IMR-90 (cell line): Measurements from ENCODE around the gene UTF1. TPM values are rescaled to one million over a fixed set of nuclear protein-coding genes. Genes with fewer than 3 reads are reported as not detected.

Experiments used
- ATAC-seq: fragments of 200-7000 bp; cut with Tn5 transposase; 2 replicates; pipeline ENCODE4 v1.9.1; 2020; ENCODE audit warnings: low read depth, mild to moderate bottlenecking, moderate library complexity
- BruUV-seq: library from RNA; stranded (reverse); fragments of 400-500 nt; replicated peaks from 2 replicates; lab custom pipeline; 2021; lab: Mats Ljungman, UMichigan
- CTCF ChIA-PET: fragments of 300-600 bp; formaldehyde crosslinking; extraction: SDS; loops from one replicate; lab custom pipeline; 2021; ENCODE audit warnings: antibody characterized with exemption; lab: Yijun Ruan, JAX
- POLR2A ChIA-PET: fragments of 300-600 bp; sonication (Branson Sonifier 250); formaldehyde crosslinking; loops from one replicate; lab custom pipeline; 2022; ENCODE audit warnings: antibody characterized with exemption; ENCODE audit not compliant: unreplicated experiment; lab: Charles Lee
- DNase-seq: peaks from one replicate; pipeline ENCODE4 v3.0.0; 2013
- H2AFZ ChIP-seq: replicated peaks from 2 replicates; pipeline ENCODE3; 2013; ENCODE audit warnings: low read length, mild to moderate bottlenecking; ENCODE audit not compliant: poor library complexity
- H2AK5ac ChIP-seq: 2 replicates; pipeline ENCODE4 v1.6.1; 2013; ENCODE audit warnings: low read depth, low read length, inconsistent platforms
- H2AK9ac ChIP-seq: replicated peaks from 2 replicates; pipeline ENCODE3; 2013; ENCODE audit warnings: mild to moderate bottlenecking, low read depth, low read length, moderate library complexity; ENCODE audit not compliant: poor library complexity
- H2BK120ac ChIP-seq: 2 replicates; pipeline ENCODE4 v1.6.1; 2013; ENCODE audit warnings: low read depth, low read length, inconsistent platforms
- H2BK15ac ChIP-seq: 3 replicates; pipeline ENCODE4 v1.6.1; 2013; ENCODE audit warnings: low read depth, low read length, inconsistent platforms
- H2BK20ac ChIP-seq: 2 replicates; pipeline ENCODE4 v1.6.1; 2013; ENCODE audit warnings: low read depth, mild to moderate bottlenecking, inconsistent platforms, low read length, moderate library complexity
- H2BK5ac ChIP-seq: 2 replicates; pipeline ENCODE4 v1.6.1; 2013; ENCODE audit warnings: mild to moderate bottlenecking, low read depth, low read length, inconsistent platforms; ENCODE audit not compliant: poor library complexity, severe bottlenecking
- H3K14ac ChIP-seq: replicated peaks from 2 replicates; pipeline ENCODE4 v1.6.1; 2013; ENCODE audit warnings: low read depth, low read length, inconsistent platforms
- H3K18ac ChIP-seq: 2 replicates; pipeline ENCODE4 v1.6.1; 2013; ENCODE audit warnings: low read depth, low read length, control low read depth
- H3K23ac ChIP-seq: 2 replicates; pipeline ENCODE4 v1.6.1; 2013; ENCODE audit warnings: low read depth, low read length, inconsistent platforms
- H3K27ac ChIP-seq: 2 replicates; pipeline ENCODE4 v1.5.1; 2013; ENCODE audit warnings: mild to moderate bottlenecking, control low read depth, low read length; ENCODE audit not compliant: insufficient read depth
- H3K27me3 ChIP-seq: 2 replicates; pipeline ENCODE4 v1.6.1; 2013; ENCODE audit warnings: low read length; ENCODE audit not compliant: control insufficient read depth, insufficient read depth
- H3K36me3 ChIP-seq: 2 replicates; pipeline ENCODE4 v1.6.1; 2013; ENCODE audit warnings: low read length, mixed read lengths; ENCODE audit not compliant: control insufficient read depth, insufficient read depth
- H3K4ac ChIP-seq: 2 replicates; pipeline ENCODE4 v1.6.1; 2013; ENCODE audit warnings: low read depth, low read length, inconsistent platforms
- H3K4me1 ChIP-seq: 2 replicates; pipeline ENCODE4 v1.6.1; 2013; ENCODE audit warnings: low read length, mixed read lengths; ENCODE audit not compliant: control insufficient read depth, insufficient read depth
- H3K4me2 ChIP-seq: 2 replicates; pipeline ENCODE4 v1.6.1; 2013; ENCODE audit warnings: low read depth, mild to moderate bottlenecking, control low read depth, low read length, moderate library complexity
- H3K4me3 ChIP-seq: 2 replicates; pipeline ENCODE4 v1.5.1; 2013; ENCODE audit warnings: low read depth, mild to moderate bottlenecking, control low read depth, low read length, moderate library complexity; ENCODE audit not compliant: insufficient read depth
- H3K56ac ChIP-seq: 2 replicates; pipeline ENCODE4 v1.6.1; 2013; ENCODE audit warnings: low read length, inconsistent platforms; ENCODE audit not compliant: insufficient read depth; ENCODE audit errors: extremely low read depth
- H3K79me1 ChIP-seq, 2 experiments: 2 replicates each; pipeline ENCODE4 v1.6.1; 2013; ENCODE audit warnings: low read length in 2 of 2, inconsistent platforms in 1 of 2, low read depth in 1 of 2
- H3K9ac ChIP-seq: 2 replicates; pipeline ENCODE4 v1.6.1; 2013; ENCODE audit warnings: low read depth, low read length, control low read depth
- H3K9me1 ChIP-seq: 2 replicates; pipeline ENCODE4 v1.6.1; 2013; ENCODE audit warnings: low read length, inconsistent platforms; ENCODE audit not compliant: insufficient read depth
- H3K9me3 ChIP-seq: 2 replicates; pipeline ENCODE4 v1.6.1; 2013; ENCODE audit warnings: low read length; ENCODE audit not compliant: control insufficient read depth, insufficient read depth
- H4K20me1 ChIP-seq: 2 replicates; pipeline ENCODE4 v1.6.1; 2013; ENCODE audit warnings: low read length, inconsistent platforms; ENCODE audit not compliant: insufficient read depth
- H4K5ac ChIP-seq: 2 replicates; pipeline ENCODE4 v1.6.1; 2013; ENCODE audit warnings: mild to moderate bottlenecking, low read depth, low read length, control low read depth
- H4K8ac ChIP-seq, 2 experiments: 2 replicates each; pipeline ENCODE4 v1.6.1; 2013; ENCODE audit warnings: low read depth in 2 of 2, low read length in 2 of 2, control low read depth in 1 of 2, inconsistent platforms in 1 of 2
- H4K91ac ChIP-seq: 2 replicates; pipeline ENCODE4 v1.6.1; 2013; ENCODE audit warnings: low read depth, low read length, inconsistent platforms; ENCODE audit not compliant: insufficient read depth
- CTCF ChIP-seq: conservative IDR thresholded peaks from 2 replicates; pipeline ENCODE4 v1.5.1; 2012; ENCODE audit warnings: mild to moderate bottlenecking, low read depth, low read length, improper control_type of control experiment
- ELK1 ChIP-seq: fragments of 150-350 bp; IDR thresholded peaks from 2 replicates; pipeline ENCODE4 v1.6.1; 2016; ENCODE audit warnings: low read depth, mild to moderate bottlenecking, low read length, moderate library complexity, borderline replicate concordance
- FOS ChIP-seq: fragments of 150-350 bp; IDR thresholded peaks from 2 replicates; pipeline ENCODE4 v1.6.1; 2016; ENCODE audit warnings: low read depth, low read length
- MAFK ChIP-seq: IDR thresholded peaks from 2 replicates; pipeline ENCODE4 v1.6.1; 2012; ENCODE audit warnings: low read depth, low read length, improper control_type of control experiment
- MAZ ChIP-seq: IDR thresholded peaks from 2 replicates; pipeline ENCODE4 v1.6.1; 2012; ENCODE audit warnings: low read depth, mild to moderate bottlenecking, low read length, improper control_type of control experiment, moderate library complexity, borderline replicate concordance
- NFE2L2 ChIP-seq: fragments of 150-350 bp; IDR thresholded peaks from 2 replicates; pipeline ENCODE4 v1.6.1; 2016; ENCODE audit warnings: low read depth, mild to moderate bottlenecking, low read length
- POLR2A ChIP-seq: IDR thresholded peaks from 2 replicates; pipeline ENCODE4 v1.6.1; 2012; ENCODE audit warnings: mild to moderate bottlenecking, low read depth, low read length
- RFX5 ChIP-seq: IDR thresholded peaks from 2 replicates; pipeline ENCODE4 v1.8.0; 2012; ENCODE audit warnings: low read depth, mild to moderate bottlenecking, low read length, moderate library complexity
- SMC3 ChIP-seq: fragments of 150-350 bp; IDR thresholded peaks from 2 replicates; pipeline ENCODE4 v1.6.1; 2016; ENCODE audit warnings: low read depth, mild to moderate bottlenecking, antibody characterized with exemption, low read length, moderate library complexity
- WGBS, 2 experiments: methylation state at CpG; one replicate each; pipeline versions ENCODE4 v1.1.5 to v1.1.7; 2013; ENCODE audit warnings: missing lambda C conversion rate in 2 of 2; ENCODE audit not compliant: insufficient read length in 1 of 2; ENCODE audit errors: extremely low coverage in 2 of 2; 5-methylcytosine and 5-hydroxymethylcytosine counted together
- dilution Hi-C: fragments of 300-500 bp; cut with HindIII; formaldehyde crosslinking; loops from one replicate; pipeline ENCODE4 v1.14.3; 2018; ENCODE audit warnings: low sequenced_read_pairs; ENCODE audit not compliant: unreplicated experiment
- in situ Hi-C: fragments of 300-500 bp; cut with MboI; formaldehyde crosslinking; loops from 3 replicates; pipeline ENCODE4 v1.14.3; 2019; ENCODE audit warnings: low sequenced_read_pairs, inconsistent platforms, mixed read lengths
- intact Hi-C: fragments of 100-400 bp; cut with micrococcal nuclease; formaldehyde crosslinking; loops from 2 replicates; pipeline ENCODE4 v1.10.0; 2022
- polyA plus RNA-seq, 3 experiments: library from polyadenylated mRNA; depleted of rRNA; stranded (reverse); fragments of >200 nt; gene quantifications; 2 replicates each; pipeline ENCODE4 v1.2.3, GENCODE V29; 2012; ENCODE audit warnings: low replicate concordance in 1 of 3
- total RNA-seq: library from RNA; depleted of rRNA; stranded (reverse); fragments of >200 nt; gene quantifications from 2 replicates; pipeline ENCODE4 v1.2.3, GENCODE V29; 2012

The UTF1 gene
- total and polyA plus RNA-seq, 2 of the 4 experiments (the other 2 are of a cell fraction), result not detected

DNA sequence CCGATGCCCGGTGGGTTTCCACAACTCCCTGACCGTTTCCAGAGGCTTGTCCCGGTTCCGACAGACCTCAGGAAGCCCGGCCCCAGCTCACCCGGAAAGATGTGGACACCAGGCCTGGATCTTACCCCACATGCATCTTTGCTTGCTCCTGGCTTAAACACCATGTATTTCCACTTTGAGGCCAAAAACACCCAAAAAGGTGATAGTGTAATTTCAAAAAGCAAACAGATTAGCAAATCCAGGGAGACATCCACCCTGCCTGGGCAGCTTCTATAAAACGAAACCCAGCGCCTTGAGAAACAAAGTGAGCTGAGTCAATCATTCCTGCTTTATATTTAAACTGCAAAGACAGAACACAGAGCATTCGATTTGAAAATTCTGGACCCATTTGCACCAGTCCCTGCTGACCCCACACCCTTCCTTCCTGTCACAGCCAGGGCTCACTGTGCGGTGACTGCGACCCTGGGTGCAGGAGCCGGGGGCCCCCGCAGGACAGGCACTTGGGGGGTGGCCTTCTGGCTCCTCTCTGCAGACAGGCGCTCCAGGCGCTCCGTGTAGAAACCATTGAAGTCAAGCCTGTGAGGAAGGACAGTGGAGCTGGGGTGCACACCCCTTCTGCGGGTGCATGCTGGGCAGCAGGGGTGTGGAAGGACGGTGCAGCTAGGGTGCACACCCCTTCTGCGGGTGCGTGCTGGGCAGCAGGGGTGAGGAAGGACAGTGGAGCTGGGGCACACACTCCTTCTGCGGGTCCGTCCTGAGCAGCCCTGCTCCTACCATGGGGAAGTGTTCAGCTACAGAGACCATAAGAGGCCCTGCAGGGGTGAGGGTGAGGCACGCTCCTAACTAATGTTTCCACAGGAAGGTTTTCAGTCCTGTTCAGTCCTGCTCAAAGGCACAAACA is 49.6 kb downstream of the UTF1 start:
- BruUV-seq, result no TSS peak
- H3K18ac ChIP-seq, result no peak overlapping the region
- H3K56ac ChIP-seq, result no peak overlapping the region
- H4K8ac ChIP-seq, result no peak overlapping the region
- H3K9me3 ChIP-seq, result no peaks in the 10 kb centered on the region
- H4K20me1 ChIP-seq, result peaks cover 7% of the 10 kb centered on the region; the same call in 1 of the 2 replicates
- H4K5ac ChIP-seq, result no peak overlapping the region
- ATAC-seq, result no peak
- no peak overlapping the region for H3K14ac ChIP-seq
- no peak overlapping the region for H3K4me3 ChIP-seq
- no peak overlapping the region for H2BK120ac ChIP-seq
- H2BK15ac ChIP-seq, result no peak overlapping the region
- peak overlapping the region; percentile 25 for H2AK9ac ChIP-seq
- WGBS, 2 experiments, result 95% methylated on average over 4 of the region's 24 CpGs; no CpG with 5 or more reads in 1 of the 2 experiments
- peaks cover 9% of the 10 kb centered on the region for H3K27me3 ChIP-seq
- no peak overlapping the region for H3K9ac ChIP-seq
- H3K4ac ChIP-seq, result no peak overlapping the region
- intact Hi-C loops (no loop called here), dilution Hi-C loops (no loop called here), in situ Hi-C loops (no loop called here)
- peaks cover 0 to 3% of the 10 kb centered on the region in 2 experiments; a peak in 1 of 4 replicates for H3K79me1 ChIP-seq
- no peak overlapping the region for H2AK5ac ChIP-seq
- H4K91ac ChIP-seq, result no peak overlapping the region
- H3K9me1 ChIP-seq, result 0 out of 2 replicates have a peak, but pooled peaks cover 4% of the 10 kb centered on the region
- H2BK20ac ChIP-seq, result no peak overlapping the region
- no peak overlapping the region for H2AFZ ChIP-seq
- no peak overlapping the region for H2BK5ac ChIP-seq
- TF ChIP-seq MAFK (no peak), NFE2L2 (no peak), CTCF (no peak), FOS (no peak), ELK1 (no peak), SMC3 (no peak), RFX5 (no peak), MAZ (no peak), POLR2A (no peak)
- CTCF ChIA-PET, result interaction anchor here (0.8 kb wide), 1 partner anchor 28 kb away, joined by 3 read pairs; no protein-coding TSS in a partner anchor
- H3K4me1 ChIP-seq, result peaks cover 10% of the 10 kb centered on the region
- H3K27ac ChIP-seq, result no peak overlapping the region
- no peak overlapping the region for H3K4me2 ChIP-seq
- H3K23ac ChIP-seq, result no peak overlapping the region
- POLR2A ChIA-PET, result no interaction called here
- H3K36me3 ChIP-seq, result peaks cover 48% of the 10 kb centered on the region
- no peak for DNase-seq
